Trophoblast cell (in vitro differentiated cells and primary cell): Measurements from ENCODE around the gene RNF212.

Experiments used
- DNase-seq, 2 donors: peaks; one replicate each; pipeline ENCODE4 v3.0.0-alpha.2; 2016
- H2AFZ ChIP-seq: 2 replicates; pipeline ENCODE4 v1.6.1; 2013; ENCODE audit warnings: low read length, moderate library complexity, mild to moderate bottlenecking; ENCODE audit not compliant: insufficient read depth, poor library complexity
- H2AK5ac ChIP-seq: 2 replicates; pipeline ENCODE4 v1.6.1; 2013; ENCODE audit warnings: mild to moderate bottlenecking, low read length
- H2BK120ac ChIP-seq: 2 replicates; pipeline ENCODE4 v1.6.1; 2013; ENCODE audit warnings: low read length, mild to moderate bottlenecking, moderate library complexity; ENCODE audit not compliant: insufficient read depth, poor library complexity
- H2BK12ac ChIP-seq: 2 replicates; pipeline ENCODE4 v1.6.1; 2013; ENCODE audit warnings: mild to moderate bottlenecking, low read length, moderate library complexity
- H2BK5ac ChIP-seq: 2 replicates; pipeline ENCODE4 v1.6.1; 2013; ENCODE audit warnings: low read length, low read depth, moderate library complexity, mild to moderate bottlenecking; ENCODE audit not compliant: poor library complexity
- H3K14ac ChIP-seq: 2 replicates; pipeline ENCODE4 v1.6.1; 2013; ENCODE audit warnings: mild to moderate bottlenecking, low read length
- H3K18ac ChIP-seq: 2 replicates; pipeline ENCODE4 v1.6.1; 2013; ENCODE audit warnings: mild to moderate bottlenecking, low read length
- H3K23ac ChIP-seq: 2 replicates; pipeline ENCODE4 v1.6.1; 2013; ENCODE audit warnings: low read length
- H3K27ac ChIP-seq: 2 replicates; pipeline ENCODE4 v1.5.1; 2013; ENCODE audit warnings: low read depth, mild to moderate bottlenecking, inconsistent platforms, low read length, moderate library complexity
- H3K27me3 ChIP-seq: 2 replicates; pipeline ENCODE4 v1.6.1; 2013; ENCODE audit warnings: inconsistent platforms, mild to moderate bottlenecking, low read length, moderate library complexity; ENCODE audit not compliant: insufficient read depth
- H3K36me3 ChIP-seq, 2 experiments: 1 replicate in 1 of 2; 2 replicates in 1 of 2; pipeline ENCODE4 v1.6.1; 2013; ENCODE audit warnings: low read length in 2 of 2, mild to moderate bottlenecking in 2 of 2, moderate library complexity in 1 of 2; ENCODE audit not compliant: insufficient read depth in 2 of 2, control insufficient read depth in 1 of 2
- H3K4ac ChIP-seq: 2 replicates; pipeline ENCODE4 v1.6.1; 2013; ENCODE audit warnings: low read depth, mild to moderate bottlenecking, low read length, moderate library complexity
- H3K4me1 ChIP-seq, 2 experiments: 1 replicate in 1 of 2; 2 replicates in 1 of 2; pipeline ENCODE4 v1.6.1; 2013; ENCODE audit warnings: low read length in 2 of 2, mild to moderate bottlenecking in 2 of 2, moderate library complexity in 1 of 2; ENCODE audit not compliant: insufficient read depth in 2 of 2, control insufficient read depth in 1 of 2
- H3K4me2 ChIP-seq: 2 replicates; pipeline ENCODE4 v1.6.1; 2013; ENCODE audit warnings: inconsistent platforms, mild to moderate bottlenecking, low read length, moderate library complexity
- H3K4me3 ChIP-seq: 2 replicates; pipeline ENCODE4 v1.5.1; 2013; ENCODE audit warnings: mild to moderate bottlenecking, low read depth, low read length, inconsistent platforms
- H3K79me1 ChIP-seq: one replicate; pipeline ENCODE4 v1.6.1; 2013; ENCODE audit warnings: low read length
- H3K79me2 ChIP-seq: 2 replicates; pipeline ENCODE4 v1.6.1; 2013; ENCODE audit warnings: low read length, mild to moderate bottlenecking; ENCODE audit not compliant: control insufficient read depth, insufficient read depth, poor library complexity
- H3K9ac ChIP-seq: 2 replicates; pipeline ENCODE4 v1.6.1; 2013; ENCODE audit warnings: mild to moderate bottlenecking, low read length
- H3K9me3 ChIP-seq: 2 replicates; pipeline ENCODE4 v1.6.1; 2013; ENCODE audit warnings: low read depth, mild to moderate bottlenecking, control low read depth, inconsistent platforms, low read length; ENCODE audit not compliant: insufficient read depth
- H4K12ac ChIP-seq: 2 replicates; pipeline ENCODE4 v1.6.1; 2013; ENCODE audit warnings: low read depth, mild to moderate bottlenecking, low read length, moderate library complexity
- H4K8ac ChIP-seq: 2 replicates; pipeline ENCODE4 v1.6.1; 2013; ENCODE audit warnings: low read depth, mild to moderate bottlenecking, low read length, moderate library complexity
- H4K91ac ChIP-seq: one replicate; pipeline ENCODE4 v1.6.1; 2013; ENCODE audit warnings: low read depth, mild to moderate bottlenecking, low read length, moderate library complexity
- WGBS: extraction: QIAGEN DNeasy Blood & Tissue Kit; methylation state at CpG from one replicate; pipeline ENCODE4 v1.1.7; 2013; ENCODE audit warnings: missing lambda C conversion rate; ENCODE audit not compliant: insufficient read length, insufficient coverage; ENCODE audit errors: extremely low coverage; 5-methylcytosine and 5-hydroxymethylcytosine counted together

RNF212 gene

DNA sequence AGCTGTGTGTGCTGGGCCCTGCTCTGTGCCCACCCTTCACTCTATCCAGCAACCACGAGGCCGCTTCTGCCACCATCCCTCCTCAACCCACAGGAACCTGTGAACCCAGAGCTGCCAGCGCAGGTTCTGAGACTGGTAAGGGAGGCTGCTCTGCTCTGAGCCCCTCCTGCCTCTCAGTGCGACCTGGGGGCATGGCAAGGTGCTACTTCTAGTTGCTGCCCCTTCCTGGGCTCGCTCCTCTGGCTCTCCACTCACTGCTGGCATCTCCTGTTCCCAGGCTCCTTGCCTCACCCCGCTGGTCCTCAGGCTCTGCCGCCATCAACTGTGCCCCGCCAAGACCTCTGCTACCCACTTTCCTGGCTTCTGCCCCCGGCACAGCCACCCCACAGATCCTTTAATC, 39.3 kb downstream of the RNF212 start:
- no peak overlapping the region for H2BK12ac ChIP-seq
- no peak overlapping the region for H3K4me2 ChIP-seq
- H3K4me1 ChIP-seq, result no peaks in the 10 kb centered on the region
- WGBS, result no CpG with 5 or more reads among the region's 9 CpGs
- H3K14ac ChIP-seq, result no peak overlapping the region
- no peak overlapping the region for H3K18ac ChIP-seq
- no peaks in the 10 kb centered on the region for H3K79me1 ChIP-seq
- no peak overlapping the region for H4K12ac ChIP-seq
- H3K4me3 ChIP-seq, result no peak overlapping the region
- no peak overlapping the region for H2BK5ac ChIP-seq
- H4K8ac ChIP-seq, result no peak overlapping the region
- no peaks in the 10 kb centered on the region for H3K36me3 ChIP-seq
- H3K9ac ChIP-seq, result no peak overlapping the region
- no peak overlapping the region for H3K4ac ChIP-seq
- no peak overlapping the region for H2AK5ac ChIP-seq
- no peak overlapping the region for H3K23ac ChIP-seq
- H3K79me2 ChIP-seq, result no peaks in the 10 kb centered on the region
- no peak overlapping the region for H2AFZ ChIP-seq
- no peak overlapping the region for H2BK120ac ChIP-seq
- H4K91ac ChIP-seq, result no peak overlapping the region
- H3K9me3 ChIP-seq, result peaks cover 17% of the 10 kb centered on the region
- no peak for DNase-seq
- H3K27ac ChIP-seq, result no peak overlapping the region
- no peaks in the 10 kb centered on the region for H3K27me3 ChIP-seq

- Histone ChIP-seq H3K79me2 (no peaks in the 10 kb centered on the region), H3K14ac (no peak overlapping the region), H2AK5ac (no peak overlapping the region), H3K9me3 (peaks cover 12% of the 10 kb centered on the region), H3K27me3 (no peaks in the 10 kb centered on the region), H3K79me1 (no peaks in the 10 kb centered on the region), H4K8ac (no peak overlapping the region), H4K12ac (no peak overlapping the region), H3K27ac (no peak overlapping the region), H2AFZ (no peak overlapping the region), H3K4me3 (no peak overlapping the region), H3K36me3 (no peaks in the 10 kb centered on the region), H2BK120ac (no peak overlapping the region), H4K91ac (no peak overlapping the region), H3K23ac (no peak overlapping the region), H3K18ac (no peak overlapping the region), H3K9ac (no peak overlapping the region), H3K4me2 (no peak overlapping the region), H2BK5ac (no peak overlapping the region), H3K4ac (no peak overlapping the region), H3K4me1 (no peaks in the 10 kb centered on the region), H2BK12ac (no peak overlapping the region)
- WGBS, result no CpG with 5 or more reads among the region's 11 CpGs
- peak in 1 of 2 donors; percentile 61 for DNase-seq
Measured at GRCh38 chr4:1072830-1073446, 40.4 kb downstream of the RNF212 start.

- Histone ChIP-seq H3K27me3 (no peaks in the 10 kb centered on the region), H3K23ac (no peak overlapping the region), H3K14ac (no peak overlapping the region), H3K27ac (no peak overlapping the region), H2AFZ (no peak overlapping the region), H2BK12ac (no peak overlapping the region), H4K12ac (no peak overlapping the region), H3K36me3 (no peaks in the 10 kb centered on the region), H3K79me1 (no peaks in the 10 kb centered on the region), H3K9me3 (peaks cover 7% of the 10 kb centered on the region), H3K4me3 (no peak overlapping the region), H2BK120ac (no peak overlapping the region), H3K9ac (no peak overlapping the region), H2BK5ac (no peak overlapping the region), H3K18ac (no peak overlapping the region), H3K4me1 (no peaks in the 10 kb centered on the region), H4K91ac (no peak overlapping the region), H2AK5ac (no peak overlapping the region), H3K4ac (no peak overlapping the region), H3K4me2 (no peak overlapping the region), H4K8ac (no peak overlapping the region), H3K79me2 (no peaks in the 10 kb centered on the region)
- no CpG with 5 or more reads among the region's 7 CpGs for WGBS
- DNase-seq, result no peak
Measured at GRCh38 chr4:1069394-1069793, 44.0 kb downstream of the RNF212 start.

- no CpG with 5 or more reads among the region's 4 CpGs for WGBS
- no peak overlapping the region for H3K4ac ChIP-seq
Measured at GRCh38 chr4:1065732-1066131, 47.6 kb downstream of the RNF212 start.

More at GRCh38 chr4:1065732-1066131, 47.6 kb downstream of the RNF212 start:
- H3K23ac ChIP-seq, result no peak overlapping the region
- H4K91ac ChIP-seq, result no peak overlapping the region
- no peak overlapping the region for H3K4me3 ChIP-seq
- H2AK5ac ChIP-seq, result no peak overlapping the region
- no peak overlapping the region for H3K14ac ChIP-seq
- no peak overlapping the region for H3K27ac ChIP-seq
- no peak for DNase-seq
- peaks cover 4% of the 10 kb centered on the region for H3K9me3 ChIP-seq
- H3K79me1 ChIP-seq, result no peaks in the 10 kb centered on the region
- no peak overlapping the region for H2AFZ ChIP-seq
- no peaks in the 10 kb centered on the region for H3K36me3 ChIP-seq
- H4K8ac ChIP-seq, result no peak overlapping the region
- H2BK5ac ChIP-seq, result no peak overlapping the region
- no peak overlapping the region for H3K9ac ChIP-seq
- H4K12ac ChIP-seq, result no peak overlapping the region
- H2BK120ac ChIP-seq, result no peak overlapping the region
- no peak overlapping the region for H3K18ac ChIP-seq
- no peaks in the 10 kb centered on the region for H3K4me1 ChIP-seq
- no peak overlapping the region for H3K4me2 ChIP-seq
- H3K79me2 ChIP-seq, result no peaks in the 10 kb centered on the region
- no peak overlapping the region for H2BK12ac ChIP-seq
- H3K27me3 ChIP-seq, result no peaks in the 10 kb centered on the region
